Adrenal gland (tissue), 12 donors: ENCODE measurements around the gene CYP8B1. TPM values are rescaled to one million over a fixed set of nuclear protein-coding genes. Genes with fewer than 3 reads are reported as not detected.

Experiments
- DNase-seq, 7 donors: peaks; one replicate each; pipeline ENCODE4 v3.0.0-alpha.2; 2019 to 2020
- H3K27ac ChIP-seq, 5 donors: fragments of 200-600 bp; sonication (generic) in 4 of 5; 1 replicate in 3 of 5; 2 replicates in 2 of 5; pipeline versions ENCODE4 v1.5.1 to v1.8.0; 2016 to 2020; ENCODE audit warnings: mild to moderate bottlenecking in 1 of 5
- H3K27me3 ChIP-seq: fragments of 200-600 bp; 2 replicates; pipeline ENCODE4 v1.8.0; 2021
- H3K36me3 ChIP-seq, 2 donors: fragments of 200-600 bp; replicated peaks in 1 of 2; 1 replicate in 1 of 2; 2 replicates in 1 of 2; pipeline versions ENCODE4 v1.5.1 to v1.8.0; 2018 to 2022
- H3K4me1 ChIP-seq, 2 donors: fragments of 200-600 bp; replicated peaks in 1 of 2; 1 replicate in 1 of 2; 2 replicates in 1 of 2; pipeline versions ENCODE4 v1.5.1 to v1.8.0; 2018 to 2021
- H3K4me3 ChIP-seq, 4 donors: fragments of 200-600 bp; sonication (generic) in 3 of 4; one replicate each; pipeline ENCODE4 v1.5.1; 2016 to 2018
- H3K9me3 ChIP-seq, 3 donors: fragments of 200-600 bp; sonication (generic) in 1 of 3; replicated peaks in 1 of 3; 1 replicate in 2 of 3; 2 replicates in 1 of 3; pipeline versions ENCODE4 v1.5.1 to v1.8.0; 2016 to 2021
- CTCF ChIP-seq, 6 experiments: fragments of 450-650 bp in 4 of 6; fragments of 200-600 bp in 2 of 6; sonication (generic) in 1 of 6; IDR thresholded peaks; 1 replicate in 5 of 6; 2 replicates in 1 of 6; pipeline versions ENCODE4 v1.5.1 to v1.8.0; 2016 to 2021; ENCODE audit warnings: antibody characterized with exemption in 6 of 6, mild to moderate bottlenecking in 2 of 6, moderate library complexity in 1 of 6
- POLR2A ChIP-seq, 2 donors: fragments of 450-650 bp; IDR thresholded peaks; one replicate each; pipeline ENCODE4 v1.6.1; 2017; ENCODE audit warnings: antibody characterized with exemption in 2 of 2, mild to moderate bottlenecking in 2 of 2, moderate library complexity in 1 of 2
- WGBS, 4 donors: extraction: QIAGEN DNeasy Blood & Tissue Kit in 2 of 4; methylation state at CpG; one replicate each; pipeline versions ENCODE4 v1.1.5 to v1.1.7; 2013 to 2017; 5-methylcytosine and 5-hydroxymethylcytosine counted together
- intact Hi-C, 2 donors: fragments of 100-400 bp; cut with DNase I; formaldehyde crosslinking; loops; one replicate each; pipeline versions ENCODE4 v1.14.1 to v1.15.0; 2022 to 2023
- polyA plus RNA-seq, 3 donors: library from polyadenylated mRNA; stranded (reverse); fragments of 200-250 nt in 2 of 3; fragments of 350-450 nt in 1 of 3; fragmentation: Illumina TruSeq in 1 of 3; extraction: RNeasy Lipid Tissue Mini Kit (QIAGEN cat#74804) in 1 of 3; gene quantifications; one replicate each; pipeline ENCODE4 v1.2.3, GENCODE V29; 2013 to 2014
- total RNA-seq, 9 donors: library from RNA; depleted of rRNA in 4 of 9; stranded (reverse); fragments of >200 nt in 4 of 9; fragments of 120-200 nt in 1 of 9; fragmentation: NEBNext Ultra II Directional in 1 of 9; extraction: Animal tissue kit (Norgen Biotek cat#: 25700) in 1 of 9; gene quantifications; one replicate each; pipeline versions ENCODE4 v1.1.0 to v1.2.4, GENCODE V29; 2013 to 2023
- donor health status: healthy with polysubstance abuse.
- donor health status: Bipolar disorder and iron deficiency.
- donor health status: DM: yes; HTN: yes; CAD: no.
- donor health status: DM: no; HTN: no; CAD: no.
- donor health status: DM: no; HTN: no; CAD: no.
- donor health status: DM: yes; HTN: yes; CAD: no.

Gene CYP8B1
- total and polyA plus RNA-seq, 12 donors, result 0.04 to 0.08 (median 0.07) TPM; not detected in 9

- Histone ChIP-seq H3K4me1 (no peaks in the 10 kb centered on the region), H3K9me3 (no peaks in the 10 kb centered on the region), H3K36me3 (no peaks in the 10 kb centered on the region), H3K27me3 (no peaks in the 10 kb centered on the region), H3K4me3 (no peak overlapping the region), H3K27ac (no peak overlapping the region)
- no peak for DNase-seq
- intact Hi-C loops, result no loop called here
- TF ChIP-seq CTCF (IDR thresholded peaks at IDR 0.05) (no peak), POLR2A (IDR thresholded peaks at IDR 0.05) (no peak)
These were observed 49.5 kb downstream of the CYP8B1 start for GRCh38 chr3:42826141-42826540.

GRCh38 chr3:42823351-42823750 is 52.3 kb downstream of the CYP8B1 start:
- DNase-seq, result no peak
- Histone ChIP-seq H3K4me3 (no peak overlapping the region), H3K9me3 (no peaks in the 10 kb centered on the region), H3K4me1 (no peaks in the 10 kb centered on the region), H3K36me3 (no peaks in the 10 kb centered on the region), H3K27me3 (no peaks in the 10 kb centered on the region), H3K27ac (no peak overlapping the region)
- TF ChIP-seq CTCF (IDR thresholded peaks at IDR 0.05), result no peak
- TF ChIP-seq POLR2A (IDR thresholded peaks at IDR 0.05), result no peak
- intact Hi-C loops, result no loop called here
- WGBS, 4 donors, result 56 to 78% (median 73%) methylated on average over 2 of the region's 2 CpGs

GRCh38 chr3:42822828-42823227 is 52.9 kb downstream of the CYP8B1 start:
- TF ChIP-seq POLR2A (IDR thresholded peaks at IDR 0.05), result no peak
- no peak for TF ChIP-seq CTCF (IDR thresholded peaks at IDR 0.05)
- DNase-seq, result no peak
- Histone ChIP-seq H3K4me1 (no peaks in the 10 kb centered on the region), H3K9me3 (no peaks in the 10 kb centered on the region), H3K27me3 (no peaks in the 10 kb centered on the region), H3K36me3 (no peaks in the 10 kb centered on the region), H3K4me3 (no peak overlapping the region), H3K27ac (no peak overlapping the region)
- intact Hi-C loops, result no loop called here
- 95 to 99% (median 96%) methylated on average over 3 of the region's 3 CpGs for WGBS, 4 donors

Other genes starting within 250 kb of the CYP8B1 start
- gene ZBTB47, start 222.2 kb downstream of the CYP8B1 start, total RNA-seq, result 10 to 100 TPM; 12.1 to 39.4 (median 30.1) TPM
- 10 to 100 TPM in 2 of 3 donors, 1 to 10 TPM in 1; 7.0 to 23.6 (median 13.3) TPM for gene ZBTB47, start 222.2 kb downstream of the CYP8B1 start, polyA plus RNA-seq
- gene KLHL40, start 190.3 kb downstream of the CYP8B1 start, total RNA-seq, result under 1 TPM in 2 of 9 donors, not detected in 7; 0.11 to 0.54 TPM
- gene KLHL40, start 190.3 kb downstream of the CYP8B1 start, polyA plus RNA-seq, result under 1 TPM in 1 of 3 donors, not detected in 2; 0.03 TPM
- gene HHATL, start 173.1 kb downstream of the CYP8B1 start, total RNA-seq, result 1 to 10 TPM in 2 of 9 donors, under 1 TPM in 6, not detected in 1; 0.18 to 4.5 (median 0.56) TPM
- 1 to 10 TPM in 1 of 3 donors, under 1 TPM in 1, not detected in 1; 0.94 to 3.0 TPM for gene HHATL, start 173.1 kb downstream of the CYP8B1 start, polyA plus RNA-seq
- 1 to 10 TPM in 3 of 9 donors, under 1 TPM in 4, not detected in 2; 0.35 to 1.5 (median 0.95) TPM for gene CCDC13, start 102.6 kb downstream of the CYP8B1 start, total RNA-seq
- gene CCDC13, start 102.6 kb downstream of the CYP8B1 start, polyA plus RNA-seq, result 1 to 10 TPM in 2 of 3 donors, under 1 TPM in 1; 0.88 to 2.1 (median 1.5) TPM
- gene HIGD1A, start 71.4 kb downstream of the CYP8B1 start, total RNA-seq, result 100 to 1,000 TPM in 7 of 9 donors, 10 to 100 TPM in 2; 62.4 to 242 (median 120) TPM
- 100 to 1,000 TPM in 2 of 3 donors, 10 to 100 TPM in 1; 71.7 to 324 (median 121) TPM for gene HIGD1A, start 71.4 kb downstream of the CYP8B1 start, polyA plus RNA-seq
- 10 to 100 TPM in 1 of 9 donors, 1 to 10 TPM in 8; 1.6 to 19.9 (median 4.2) TPM for gene ACKR2, start 66.4 kb downstream of the CYP8B1 start, total RNA-seq
- 1 to 10 TPM; 1.1 to 2.0 (median 1.7) TPM for gene ACKR2, start 66.4 kb downstream of the CYP8B1 start, polyA plus RNA-seq
- 10 to 100 TPM in 2 of 9 donors, 1 to 10 TPM in 7; 1.8 to 17.6 (median 7.3) TPM for gene ZNF662, start 30.3 kb upstream of the CYP8B1 start, total RNA-seq
- 10 to 100 TPM in 1 of 3 donors, 1 to 10 TPM in 2; 5.4 to 10.6 (median 5.4) TPM for gene ZNF662, start 30.3 kb upstream of the CYP8B1 start, polyA plus RNA-seq
- gene GASK1A, start 103.4 kb upstream of the CYP8B1 start, total RNA-seq, result 10 to 100 TPM in 2 of 9 donors, 1 to 10 TPM in 7; 2.9 to 15.5 (median 6.2) TPM
- 1 to 10 TPM; 1.5 to 2.4 (median 2.3) TPM for gene GASK1A, start 103.4 kb upstream of the CYP8B1 start, polyA plus RNA-seq
- gene POMGNT2, start 230.2 kb upstream of the CYP8B1 start, total RNA-seq, result 10 to 100 TPM; 14.5 to 44.9 (median 22.9) TPM
- 10 to 100 TPM in 2 of 3 donors, 1 to 10 TPM in 1; 6.5 to 17.6 (median 10.0) TPM for gene POMGNT2, start 230.2 kb upstream of the CYP8B1 start, polyA plus RNA-seq